ENCODE measurements around the gene TFPI.
A peak's percentile ranks its signal among the peaks of the same experiment; 100 is the strongest.
"Not testable (repeated sequence)": the region's sequence is repeated elsewhere in the genome, so short reads cannot be mapped to it uniquely, and the experiment has no call there.

The TFPI gene

DNA sequence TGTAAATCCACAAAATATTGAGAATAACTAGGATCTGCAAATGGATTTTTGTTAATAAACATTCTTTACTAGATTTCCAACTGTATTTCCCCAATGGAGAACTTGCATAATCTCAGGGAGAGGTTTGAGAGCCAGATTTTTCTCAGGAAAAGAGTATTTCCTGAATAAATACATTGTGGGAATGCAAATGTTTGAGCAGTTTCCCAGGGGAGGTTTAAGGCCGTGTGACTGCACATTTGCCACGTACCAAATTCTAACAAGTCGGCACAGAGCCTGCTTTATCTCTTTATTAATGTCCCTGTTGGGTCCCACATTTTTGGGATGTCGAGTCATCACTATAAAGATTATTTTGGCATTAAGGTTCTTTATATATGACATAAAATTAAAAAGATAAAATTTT lies 27.0 kb downstream of the TFPI start:
- no peak for DNase-seq (ENCODE audit: low spot score)

DNA sequence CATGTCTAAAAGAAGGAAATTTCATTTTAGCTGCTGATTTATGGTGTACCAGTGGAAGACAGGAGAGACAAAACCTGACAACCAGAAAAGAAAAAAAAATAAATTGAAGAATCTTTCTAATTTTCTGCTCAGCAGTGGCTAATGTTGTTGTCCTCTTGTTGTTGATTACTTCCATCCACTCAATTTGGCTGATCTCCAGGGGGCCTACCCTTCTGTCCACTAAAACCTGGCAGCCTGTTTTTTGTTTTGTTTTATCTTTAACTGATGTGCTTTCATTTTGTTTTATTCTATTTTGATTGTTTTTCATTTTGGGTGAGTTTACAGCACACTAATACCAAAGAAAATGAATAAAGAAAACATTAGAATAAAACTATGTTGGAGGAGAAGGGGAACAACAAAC lies 27.4 kb downstream of the TFPI start:
- DNase-seq (ENCODE audit: low spot score), result no peak

DNA sequence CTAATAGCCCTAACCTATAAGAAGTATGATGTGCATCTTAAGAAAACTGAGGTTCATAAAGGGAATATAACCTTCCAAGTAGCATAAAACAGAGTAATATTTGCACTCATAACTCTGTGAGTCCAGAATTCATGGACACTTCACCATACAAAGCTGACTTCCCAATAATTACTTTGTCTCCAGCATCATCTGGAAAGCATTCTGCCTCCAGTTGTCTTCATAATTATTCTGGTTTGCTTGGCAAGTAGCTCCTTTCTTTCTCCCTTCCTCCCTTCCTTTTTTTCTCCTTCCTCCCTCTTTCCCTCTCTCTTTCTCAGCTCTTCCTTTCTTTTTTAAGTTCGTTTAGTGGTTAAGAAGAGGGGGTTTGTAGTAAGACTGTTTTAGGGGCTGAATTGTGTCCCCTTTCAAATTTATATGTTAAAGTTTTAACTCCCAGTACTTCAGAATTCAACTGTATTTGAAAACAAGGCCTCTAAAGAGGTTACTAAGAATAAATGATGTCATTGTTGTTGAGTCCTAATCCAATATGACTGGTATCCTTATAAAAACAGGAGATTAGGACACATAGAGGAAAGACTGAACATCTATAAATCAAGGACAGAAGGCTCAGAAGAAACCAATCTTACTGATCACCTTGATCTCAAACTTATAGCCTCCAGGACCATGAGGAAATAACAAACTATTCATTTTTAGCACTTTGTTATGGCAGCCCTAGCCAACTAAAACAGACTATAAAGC lies 28.9 kb downstream of the TFPI start:
- DNase-seq (ENCODE audit: low spot score), result no peak

DNA sequence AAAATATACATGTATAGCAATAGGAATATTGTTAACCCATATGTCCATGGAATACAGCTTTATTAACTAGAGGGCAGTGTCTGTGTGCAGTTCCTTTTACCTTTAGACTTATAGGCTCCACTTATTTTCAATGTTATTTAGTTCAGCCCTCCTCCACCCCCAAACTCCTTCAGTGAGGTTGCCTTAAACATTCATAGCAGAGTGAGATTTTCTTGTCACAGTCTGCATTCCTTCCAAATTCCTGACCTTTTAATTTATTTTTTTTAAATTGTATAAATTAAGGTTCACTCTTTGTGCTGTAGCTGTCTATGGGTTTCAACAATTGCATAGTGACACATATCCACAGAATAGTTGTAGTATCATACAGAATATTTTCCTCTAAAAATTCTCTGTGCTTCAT lies 30.9 kb downstream of the TFPI start:
- DNase-seq (ENCODE audit: low spot score), result no peak

DNA sequence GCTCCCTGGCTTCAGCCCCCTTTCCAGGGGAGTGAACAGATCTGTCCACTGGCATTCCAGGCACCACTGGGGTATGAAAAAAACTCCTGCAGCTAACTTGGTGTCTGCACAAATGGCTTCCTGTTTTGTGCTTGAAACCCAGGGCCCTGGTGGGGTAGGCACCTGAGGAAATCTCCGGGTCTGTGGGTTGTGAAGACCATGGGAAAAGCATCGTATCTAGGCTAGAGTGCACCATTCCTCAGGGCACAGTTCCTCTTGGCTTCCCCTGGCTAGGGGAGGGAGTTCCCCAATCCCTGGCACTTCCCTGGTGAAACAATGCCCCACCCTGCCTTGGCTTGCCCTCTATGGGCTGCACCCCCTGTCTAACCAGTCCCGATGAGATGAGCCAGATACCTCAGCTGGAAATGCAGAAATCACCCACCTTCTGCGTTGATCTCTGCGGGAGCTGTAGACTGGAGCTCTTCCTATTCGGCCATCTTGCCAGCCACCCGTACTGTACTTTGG lies 34.1 kb downstream of the TFPI start:
- no peak for DNase-seq (ENCODE audit: low spot score)

DNA sequence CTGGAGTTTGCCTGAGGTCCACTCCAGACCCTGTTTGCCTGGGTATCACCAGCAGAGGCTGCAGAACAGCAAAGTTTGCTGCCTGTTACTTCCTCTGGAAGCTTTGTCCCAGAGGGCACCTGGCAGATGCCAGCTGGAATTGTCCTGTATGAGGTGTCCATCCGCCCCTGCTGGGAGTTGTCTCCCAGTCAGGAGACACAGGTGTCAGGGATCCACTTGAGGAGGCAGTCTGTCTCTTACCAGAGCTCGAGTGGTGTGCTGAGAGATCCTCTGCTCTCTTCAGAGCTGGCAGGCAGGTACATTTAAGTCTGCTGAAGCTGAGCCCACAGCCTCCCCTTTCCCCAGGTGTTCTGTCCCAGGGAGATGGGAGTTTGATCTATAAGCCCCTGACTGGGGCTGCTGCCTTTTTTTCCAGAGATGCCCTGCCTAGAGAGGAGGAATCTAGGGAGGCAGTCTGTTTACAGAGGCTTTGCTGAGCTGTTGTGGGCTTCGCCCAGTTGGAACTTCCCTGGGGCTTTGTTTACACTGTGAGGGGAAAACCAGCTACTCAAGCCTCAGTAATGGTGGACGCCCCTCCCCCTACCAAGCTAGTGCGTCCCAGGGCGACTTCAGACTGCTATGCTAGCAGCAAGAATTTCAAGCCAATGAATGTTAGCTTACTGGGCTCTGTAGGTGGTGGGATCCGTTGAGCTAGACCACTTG lies 34.7 kb downstream of the TFPI start:
- no peak for DNase-seq (ENCODE audit: low spot score)

DNA sequence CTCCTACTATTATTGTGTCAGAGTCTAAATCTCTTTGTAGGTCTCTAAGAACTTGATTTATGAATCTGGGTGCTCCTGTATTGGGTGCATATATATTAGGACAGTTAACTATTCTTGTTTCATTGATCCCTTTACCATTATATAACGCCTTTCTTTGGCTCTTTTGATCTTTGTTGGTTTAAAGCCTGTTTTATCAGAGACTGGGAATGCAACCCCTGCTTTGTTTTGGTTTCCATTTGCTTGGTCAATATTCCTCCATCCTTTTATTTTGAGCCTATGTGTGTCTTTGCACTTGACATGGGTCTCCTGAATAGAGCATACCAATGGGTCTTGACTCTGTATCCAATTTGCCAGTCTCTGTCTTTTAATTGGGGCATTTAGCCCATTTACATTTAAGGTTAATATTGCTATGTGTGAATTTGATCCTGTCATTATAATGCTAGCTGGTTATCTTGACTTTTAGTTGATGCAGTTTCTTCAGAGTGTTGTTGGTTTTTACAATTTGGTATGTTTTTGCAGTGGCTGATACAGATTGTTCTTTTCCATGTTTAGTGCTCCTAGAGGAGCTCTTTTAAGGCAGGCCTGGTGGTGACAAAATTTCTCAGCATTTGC lies 36.4 kb downstream of the TFPI start:
- DNase-seq (ENCODE audit: low spot score), result not testable (repeated sequence)

DNA sequence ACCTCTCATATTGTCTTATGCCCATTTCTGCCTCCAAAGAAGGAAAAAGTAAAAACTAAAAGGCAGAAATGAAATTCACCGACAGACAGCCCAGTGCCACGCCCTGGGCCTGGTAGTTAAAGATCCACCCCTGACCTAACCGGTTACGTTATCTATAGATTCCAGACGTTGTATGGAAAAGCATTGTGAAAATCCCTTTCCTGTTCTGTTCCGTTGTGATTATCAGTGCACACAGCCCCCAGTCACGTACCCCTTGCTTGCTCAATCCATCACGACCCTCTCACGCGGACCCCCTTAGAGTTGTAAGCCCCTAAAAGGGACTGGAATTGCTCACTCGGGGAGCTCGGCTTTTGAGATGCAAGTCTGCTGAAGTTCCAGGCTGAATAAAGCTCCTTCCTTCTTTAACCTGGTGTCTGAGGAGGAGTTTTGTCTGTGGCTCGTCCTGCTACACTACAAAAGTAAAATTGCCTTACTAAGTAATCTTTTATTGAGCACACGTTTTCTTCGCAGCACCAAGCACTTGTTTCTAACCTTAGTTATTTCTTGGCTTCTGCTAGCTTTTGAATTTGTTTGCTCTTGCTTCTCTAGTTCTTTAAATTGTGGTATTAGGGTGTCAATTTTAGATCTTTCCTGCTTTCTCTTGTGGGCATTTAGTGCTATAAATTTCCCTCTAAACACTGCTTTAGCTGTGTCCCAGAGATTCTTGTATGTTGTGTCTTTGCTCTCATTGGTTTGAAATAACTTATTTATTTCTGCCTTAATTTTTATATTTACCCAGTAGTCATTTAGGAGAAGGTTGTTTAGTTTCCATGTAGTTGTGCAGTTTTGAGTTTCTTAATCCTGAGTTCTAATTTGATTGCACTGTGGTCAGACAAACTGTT lies 37.4 kb downstream of the TFPI start:
- peak; percentile 52 for DNase-seq (ENCODE audit: low spot score)

DNA sequence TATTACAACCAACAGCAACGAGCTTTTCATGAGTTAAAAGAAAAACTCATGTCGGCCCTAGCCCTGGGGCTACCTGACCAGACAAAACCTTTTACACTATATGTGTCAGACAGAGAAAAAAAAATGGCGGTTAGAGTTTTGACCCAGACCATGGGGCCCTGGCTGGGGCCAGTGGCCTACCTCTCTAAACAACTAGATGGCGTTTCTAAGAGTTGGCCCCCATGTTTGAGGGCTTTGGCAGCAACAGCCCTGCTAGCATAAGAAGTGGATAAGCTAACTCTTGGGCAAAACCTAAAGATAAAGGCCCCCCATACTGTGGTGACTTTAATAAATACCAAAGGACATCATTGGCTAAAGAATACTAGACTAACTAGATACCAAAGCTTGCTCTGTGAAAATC lies 39.3 kb downstream of the TFPI start:
- DNase-seq (ENCODE audit: low spot score), result no peak

DNA sequence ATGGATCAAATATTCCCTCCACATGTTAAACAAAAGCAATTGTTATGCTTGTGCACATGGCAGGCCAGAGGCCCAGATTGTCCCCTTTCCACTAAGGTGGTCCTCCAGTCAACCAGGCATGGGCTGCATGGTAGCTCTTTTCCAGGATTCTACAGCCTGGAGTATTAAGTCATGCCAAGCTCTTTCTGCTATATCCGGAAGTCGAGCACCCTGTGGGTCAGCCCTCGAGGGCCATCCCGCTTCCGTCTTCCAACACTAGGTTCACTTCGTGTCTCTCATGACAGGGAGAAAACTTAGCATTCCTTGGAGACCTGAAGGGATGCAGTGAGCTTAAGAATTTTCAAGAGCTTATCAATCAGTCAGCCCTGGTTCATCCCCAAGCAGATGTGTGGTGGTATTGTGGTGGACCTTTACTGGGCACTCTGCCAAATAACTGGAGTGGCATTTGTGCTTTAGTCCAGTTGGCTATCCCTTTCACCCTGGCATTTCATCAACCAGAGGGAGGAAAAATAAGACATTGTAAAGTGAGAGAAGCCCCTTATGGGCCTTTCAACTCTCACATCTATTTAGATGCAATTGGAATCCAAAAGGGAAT lies 39.9 kb downstream of the TFPI start:
- not testable (repeated sequence) for DNase-seq (ENCODE audit: low spot score)

DNA sequence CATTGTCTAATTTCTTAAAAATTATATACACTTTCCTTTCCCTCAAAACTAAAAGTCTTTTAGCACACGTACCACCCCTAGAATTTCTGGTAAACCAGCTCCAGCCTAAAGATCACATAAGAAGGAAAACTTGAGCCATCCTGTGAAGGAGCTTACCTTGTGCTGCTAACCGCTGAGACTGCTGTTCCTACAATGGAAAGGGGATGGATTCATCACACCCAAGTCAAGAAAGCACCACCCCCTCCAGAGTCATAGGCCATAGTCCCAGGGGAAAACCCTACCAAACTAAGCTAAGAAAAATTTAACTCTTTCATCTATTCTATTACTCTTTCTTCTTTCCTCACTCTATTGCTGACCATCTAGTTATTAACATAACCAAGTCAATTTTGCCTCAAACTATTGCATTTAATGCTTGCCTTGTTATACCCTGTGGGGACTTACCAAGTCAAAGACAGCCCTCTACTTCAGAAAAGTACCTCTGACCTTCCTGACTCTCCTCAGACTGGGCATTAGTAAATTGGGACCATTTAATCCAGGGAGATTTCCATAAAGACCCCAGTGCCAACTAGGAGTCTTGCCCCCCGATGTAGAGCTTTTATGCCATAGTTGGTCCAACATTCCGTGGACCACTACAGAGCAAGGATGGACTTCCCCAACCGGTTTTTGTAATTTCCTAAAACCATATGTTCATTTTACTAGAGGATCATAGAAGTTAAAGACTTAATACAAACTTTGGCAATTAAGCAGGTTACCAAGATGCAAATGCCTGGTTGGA lies 40.6 kb downstream of the TFPI start:
- DNase-seq (ENCODE audit: low spot score), result not testable (repeated sequence)

DNA sequence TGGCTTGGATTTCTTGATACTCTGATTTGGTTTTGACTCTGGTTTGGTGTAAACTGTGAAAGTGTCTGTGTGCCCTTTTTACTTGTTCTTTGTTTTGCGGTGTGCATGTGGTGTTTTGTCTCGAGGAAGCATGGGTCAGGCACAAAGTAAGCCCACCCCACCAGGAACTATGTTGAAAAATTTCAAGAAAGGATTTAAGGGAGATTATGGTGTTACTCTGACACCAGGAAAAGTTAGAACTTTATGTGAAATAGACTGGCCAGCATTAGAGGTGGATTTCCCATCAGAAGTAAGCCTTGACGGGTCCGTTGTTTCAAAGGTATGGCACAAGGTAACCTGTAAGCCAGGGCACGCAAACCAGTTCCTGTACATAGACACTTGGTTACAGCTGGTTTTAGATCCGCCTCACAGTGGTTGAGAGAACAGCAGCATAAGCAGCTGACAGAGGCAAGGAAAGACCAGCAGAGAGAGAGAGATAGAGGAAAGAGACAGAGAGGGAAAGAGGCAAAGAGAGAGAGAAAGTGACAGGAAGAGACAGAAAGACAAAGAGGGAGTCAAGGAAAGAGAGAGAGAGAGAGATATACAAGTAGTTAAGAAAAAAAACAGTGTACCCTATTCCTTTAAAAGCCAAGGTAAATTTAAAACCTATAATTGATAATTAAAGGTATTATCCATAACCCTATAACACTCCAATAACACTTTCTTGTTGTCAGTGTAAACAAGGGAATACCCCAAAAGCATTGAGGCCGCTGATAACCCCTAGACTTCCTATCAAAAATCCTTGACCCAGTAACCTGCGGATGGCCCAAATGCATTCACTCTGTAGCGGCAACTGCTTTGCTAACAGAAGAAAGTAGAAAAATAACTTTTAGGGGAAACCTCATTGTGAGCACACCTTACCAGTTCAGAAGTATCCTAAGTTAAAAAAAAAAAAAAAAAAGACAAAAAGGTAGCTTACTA lies 42.6 kb downstream of the TFPI start:
- DNase-seq (ENCODE audit: low spot score), result no peak

DNA sequence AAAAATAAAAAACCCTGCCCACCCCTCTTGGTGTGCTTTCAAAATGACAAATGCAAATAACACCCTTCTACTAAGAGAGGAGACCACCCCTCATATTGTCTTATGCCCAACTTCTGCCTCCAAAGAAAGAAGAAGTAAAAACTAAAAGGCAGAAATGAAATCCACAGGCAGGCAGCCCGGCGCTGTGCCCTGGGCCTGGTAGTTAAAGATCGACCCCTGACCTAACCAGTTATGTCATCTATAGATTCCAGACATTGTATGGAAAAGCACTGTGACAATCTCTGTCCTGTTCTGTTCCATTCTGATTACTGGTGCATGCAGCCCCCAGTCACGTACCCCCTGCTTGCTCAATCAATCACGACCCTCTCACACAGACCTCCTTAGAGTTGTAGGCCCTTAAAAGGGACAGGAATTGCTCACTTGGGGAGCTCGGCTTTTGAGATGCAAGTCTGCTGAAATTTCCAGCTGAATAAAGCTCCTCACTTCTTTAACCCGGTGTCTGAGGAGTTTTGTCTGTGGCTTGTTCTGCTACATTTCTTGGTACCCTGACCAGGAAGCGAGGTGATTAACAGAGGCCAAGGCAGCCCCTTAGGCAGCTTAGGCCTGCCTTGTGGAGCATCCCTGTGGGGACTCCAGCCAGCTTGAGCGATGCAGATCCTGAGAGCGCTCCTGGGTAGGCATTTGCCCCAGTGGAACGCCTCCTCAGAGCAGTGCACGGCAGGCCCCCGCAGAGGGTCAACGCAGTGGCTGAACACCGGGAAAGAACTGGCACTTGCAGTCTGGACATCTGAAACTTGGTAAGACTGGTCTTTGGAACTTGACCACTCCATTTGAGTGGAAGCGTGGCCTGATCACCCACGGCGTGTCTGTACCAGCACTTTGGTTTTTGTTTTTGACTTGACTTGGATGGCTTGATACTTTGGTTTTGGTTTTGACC lies 43.5 kb downstream of the TFPI start:
- DNase-seq (ENCODE audit: low spot score), result not testable (repeated sequence)

DNA sequence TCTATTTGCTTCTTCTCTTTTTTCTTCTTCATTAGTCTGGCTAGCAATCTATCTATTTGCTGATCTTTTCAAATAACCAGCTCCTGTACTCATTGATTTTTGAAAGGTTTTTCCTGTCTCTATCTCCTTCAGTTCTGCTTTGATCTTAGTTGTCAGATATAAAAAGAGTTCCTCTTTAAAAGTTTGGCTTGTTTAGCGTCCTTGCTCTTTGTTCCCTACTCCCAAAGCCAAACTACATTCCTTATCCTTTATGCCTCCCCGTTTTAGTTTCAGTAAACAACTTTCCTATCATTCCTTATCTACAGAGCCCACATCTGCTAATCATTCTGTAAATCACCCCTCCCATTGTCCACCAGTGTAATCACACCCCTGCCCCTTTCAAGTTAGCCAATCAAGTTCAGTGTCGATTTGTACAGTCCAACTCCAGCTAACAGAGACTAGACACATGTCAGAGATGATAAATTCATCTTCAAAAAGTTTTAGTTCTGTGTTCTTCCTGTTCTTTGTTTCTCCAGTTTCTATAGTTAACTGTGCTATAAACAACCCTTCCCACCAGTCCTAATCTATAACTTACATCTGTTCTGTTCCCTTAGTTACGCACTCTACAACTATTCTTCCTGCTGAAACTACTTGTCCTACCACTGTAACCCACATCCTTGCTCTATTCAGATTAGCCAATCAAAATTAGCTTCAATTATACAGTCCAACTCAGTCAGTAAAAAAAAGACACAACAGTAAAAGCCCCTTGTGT lies 44.4 kb downstream of the TFPI start:
- DNase-seq (ENCODE audit: low spot score), result no peak

DNA sequence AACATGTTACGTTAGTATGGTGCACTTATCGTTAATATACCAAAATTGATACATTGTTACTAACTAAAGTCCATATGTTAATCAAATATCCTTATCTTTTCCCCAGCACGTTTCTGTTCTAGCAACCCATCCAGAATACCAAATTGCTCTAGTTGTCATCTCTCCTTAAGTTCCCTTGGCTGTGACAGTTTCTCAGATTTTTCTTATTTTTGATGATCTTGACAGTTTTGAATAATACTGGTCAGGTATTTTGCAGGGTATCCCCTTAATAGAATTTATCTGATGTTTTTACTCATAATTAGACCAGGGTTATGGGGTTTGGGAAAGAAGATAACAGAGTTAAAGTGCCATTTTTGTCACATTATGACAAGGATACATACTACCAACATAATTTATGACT lies 47.8 kb downstream of the TFPI start:
- DNase-seq (ENCODE audit: low spot score), result no peak

DNA sequence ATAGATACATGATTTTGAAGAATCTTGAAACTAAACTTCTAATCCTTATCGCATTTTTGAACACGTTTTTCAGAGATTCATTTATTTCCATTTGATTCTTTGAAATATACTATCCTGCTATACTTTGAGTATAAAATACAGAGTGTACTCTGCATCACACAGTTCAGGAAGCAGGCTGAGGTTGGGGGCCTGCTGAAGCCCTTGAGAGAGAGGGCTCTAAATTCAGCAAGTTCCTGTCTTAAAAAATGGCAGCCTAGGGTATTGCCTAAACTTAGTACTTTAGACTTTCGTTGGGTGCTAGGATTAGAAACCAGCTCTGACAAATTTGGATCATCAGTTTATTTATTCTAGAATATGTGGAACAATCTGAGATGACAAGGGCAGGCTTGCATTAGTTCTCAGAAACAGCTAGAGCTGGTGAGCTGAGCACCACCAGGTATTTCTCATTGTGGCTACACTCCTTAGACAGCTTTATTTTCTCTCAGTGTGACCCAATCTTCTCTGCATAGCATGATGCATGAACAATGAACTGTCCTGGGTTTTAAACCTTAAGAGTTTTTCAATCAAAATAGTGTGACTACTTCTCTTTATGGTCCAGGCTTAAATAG lies 49.1 kb downstream of the TFPI start:
- no peak for DNase-seq (ENCODE audit: low spot score)

DNA sequence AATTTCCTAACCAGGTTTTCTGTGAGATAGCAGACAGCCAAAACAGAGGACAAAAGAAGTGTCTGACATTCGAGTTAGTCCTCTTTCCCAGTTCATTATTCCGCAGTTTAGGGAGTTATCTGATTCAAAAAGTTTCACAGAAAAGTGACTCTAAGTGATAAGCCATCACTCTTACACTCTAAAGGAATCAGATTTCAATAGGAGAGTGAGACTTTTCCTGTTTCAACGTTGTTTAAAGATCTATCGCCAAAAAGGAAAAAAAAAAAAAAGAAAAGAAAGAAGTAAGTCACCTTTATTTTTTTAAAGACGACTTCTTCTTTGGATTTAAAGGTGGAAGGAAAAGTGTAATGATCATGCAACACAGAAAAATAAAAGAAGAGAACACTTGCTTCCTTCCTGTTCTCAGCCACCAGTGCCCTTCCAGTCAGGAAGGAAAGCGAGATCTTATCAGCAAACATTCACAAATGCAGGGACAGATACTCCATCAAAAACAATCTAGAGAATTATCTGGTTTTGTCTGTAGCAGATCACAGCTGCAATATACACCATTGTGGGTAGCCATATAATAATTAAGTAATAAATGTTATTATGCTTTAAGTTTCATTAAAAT lies 49.8 kb downstream of the TFPI start:
- no peak for DNase-seq (ENCODE audit: low spot score)
